ENCODE results near the gene PDSS2.

- TF ChIP-seq EZH2 (IDR thresholded peaks at IDR 0.05; ENCODE audit: low read depth) (no peak), CTCF (conservative IDR thresholded peaks at IDR 0.05) (no peak)
Observed at GRCh38 chr6:107259951-107260350, 199.4 kb downstream of the PDSS2 start.
